Measurements from ENCODE around the gene KCNQ1. TPM values are rescaled to one million over a fixed set of nuclear protein-coding genes. Genes with fewer than 3 reads are reported as not detected.
A peak's percentile ranks its signal among the peaks of the same experiment; 100 is the strongest.

Gene KCNQ1
- total and polyA plus RNA-seq, 2 of the 13 experiments (the other 11 are each of a cell fraction or from before 2014, with no cell fraction given): 0.02 to 0.08 TPM

DNA sequence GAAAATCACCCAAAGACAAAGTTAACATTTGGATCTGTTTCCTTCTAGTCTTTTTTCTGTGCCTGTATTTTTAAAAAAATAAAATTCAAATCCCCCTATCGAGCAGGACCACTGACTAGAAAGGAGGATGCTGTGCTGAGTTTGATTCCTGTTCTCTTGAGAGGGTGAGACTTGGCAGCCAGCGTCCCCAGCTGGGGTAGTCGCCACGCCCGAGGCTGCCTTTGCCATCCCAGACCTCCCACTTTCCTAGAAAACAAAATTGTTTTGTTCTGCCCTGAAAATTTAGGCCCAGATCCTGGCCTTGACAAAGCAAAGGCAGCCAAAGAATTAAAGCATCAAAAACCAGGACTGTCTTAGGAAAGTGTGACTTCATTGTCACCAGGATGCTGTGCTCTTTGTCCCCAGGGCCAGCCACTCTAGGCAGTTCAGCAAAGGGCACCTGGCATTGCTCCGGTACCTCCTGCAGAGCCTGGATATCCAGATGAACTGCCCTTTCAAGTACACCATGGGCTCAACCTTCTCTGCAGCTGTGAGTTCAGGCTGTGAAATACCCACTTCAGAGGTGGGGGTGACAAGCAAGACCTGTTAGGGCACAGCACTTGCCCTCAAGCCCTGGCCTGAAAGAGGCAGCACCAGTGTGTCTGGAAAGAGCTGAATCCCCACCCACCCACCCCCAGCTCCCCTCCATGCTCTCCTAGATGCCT, 210.4 kb downstream of the KCNQ1 start:
- DNase-seq (ENCODE audit: low spot score) (no peak), ATAC-seq (peak; percentile 5; the same call in 2 of the 3 replicates), FAIRE-seq (no peak)
- Histone ChIP-seq H2AFZ (ENCODE audit: low read length) (no peak overlapping the region), H3K27ac (ENCODE audit: extremely low read length, insufficient read depth, low read length) (no peak overlapping the region), H4K20me1 (ENCODE audit: insufficient read depth, low read length) (peaks cover 37% of the 10 kb centered on the region), H3K27me3 (ENCODE audit: control insufficient read depth in 1 of 2, insufficient read depth in 2 of 2, low read length in 2 of 2) (no peaks in the 10 kb centered on the region), H3K79me2 (ENCODE audit: insufficient read depth, low read length) (no peaks in the 10 kb centered on the region), H3K9ac (ENCODE audit: insufficient read depth, low read depth, low read length) (no peak overlapping the region), H3K4me2 (ENCODE audit: low read depth, low read length) (no peak overlapping the region), H3K4me3 (replicated peaks in 1 of 3; ENCODE audit: insufficient read depth in 1 of 3, low read depth in 2 of 3, low read length in 3 of 3) (no peak overlapping the region), H3K4me1 (ENCODE audit: insufficient read depth, low read length) (0 out of 2 replicates have a peak, but pooled peaks cover 8% of the 10 kb centered on the region), H3K9me3 (ENCODE audit: low read length) (peaks cover 51% of the 10 kb centered on the region), H3K36me3 (replicated peaks in 1 of 2; ENCODE audit: control insufficient read depth in 1 of 2, insufficient read depth in 2 of 2, low read length in 2 of 2) (peaks cover 1 to 4% of the 10 kb centered on the region in 2 experiments; a peak in 1 of 5 replicates)
- in situ Hi-C loops (cut with HindIII; ENCODE audit: extremely low pct_ligation_motif_present, low pct_unique_long_range_greater_than_20kb) (no loop called here), intact Hi-C loops (cut with micrococcal nuclease; ENCODE audit: unreplicated experiment) (no loop called here)
- ChIA-PET POLR2A (no interaction called here), CTCF (ENCODE audit: low intra/inter-chr PET ratio, low total read pairs) (no interaction called here)
- no TSS peak for BruUV-seq (replicated peaks)
- 98% methylated on average over 5 of the region's 6 CpGs for WGBS (ENCODE audit: low lambda C conversion rate)
- no peak for TF ChIP-seq MAZ (IDR thresholded peaks at IDR 0.05; ENCODE audit: borderline replicate concordance, low read depth, low read length)
- TF ChIP-seq MAZ (CRISPR knock-in tag; IDR thresholded peaks at IDR 0.05; ENCODE audit: low read depth): no peak
- TF ChIP-seq, protein P1, sequence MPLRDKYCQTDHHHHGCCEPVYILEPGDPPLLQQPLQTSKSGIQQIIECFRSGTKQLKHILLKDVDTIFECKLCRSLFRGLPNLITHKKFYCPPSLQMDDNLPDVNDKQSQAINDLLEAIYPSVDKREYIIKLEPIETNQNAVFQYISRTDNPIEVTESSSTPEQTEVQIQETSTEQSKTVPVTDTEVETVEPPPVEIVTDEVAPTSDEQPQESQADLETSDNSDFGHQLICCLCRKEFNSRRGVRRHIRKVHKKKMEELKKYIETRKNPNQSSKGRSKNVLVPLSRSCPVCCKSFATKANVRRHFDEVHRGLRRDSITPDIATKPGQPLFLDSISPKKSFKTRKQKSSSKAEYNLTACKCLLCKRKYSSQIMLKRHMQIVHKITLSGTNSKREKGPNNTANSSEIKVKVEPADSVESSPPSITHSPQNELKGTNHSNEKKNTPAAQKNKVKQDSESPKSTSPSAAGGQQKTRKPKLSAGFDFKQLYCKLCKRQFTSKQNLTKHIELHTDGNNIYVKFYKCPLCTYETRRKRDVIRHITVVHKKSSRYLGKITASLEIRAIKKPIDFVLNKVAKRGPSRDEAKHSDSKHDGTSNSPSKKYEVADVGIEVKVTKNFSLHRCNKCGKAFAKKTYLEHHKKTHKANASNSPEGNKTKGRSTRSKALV (CRISPR knock-in tag; IDR thresholded peaks at IDR 0.05): no peak
- peak; percentile 26 for TF ChIP-seq HNRNPH1 (optimal IDR thresholded peaks at IDR 0.05; ENCODE audit: low read depth, low read length)
- no peak for TF ChIP-seq CHCHD3 (CRISPR knock-in tag; IDR thresholded peaks at IDR 0.05)
- TF ChIP-seq ZNF674 (CRISPR knock-in tag; IDR thresholded peaks at IDR 0.05; ENCODE audit: low read depth): no peak
- TF ChIP-seq, protein P2, sequence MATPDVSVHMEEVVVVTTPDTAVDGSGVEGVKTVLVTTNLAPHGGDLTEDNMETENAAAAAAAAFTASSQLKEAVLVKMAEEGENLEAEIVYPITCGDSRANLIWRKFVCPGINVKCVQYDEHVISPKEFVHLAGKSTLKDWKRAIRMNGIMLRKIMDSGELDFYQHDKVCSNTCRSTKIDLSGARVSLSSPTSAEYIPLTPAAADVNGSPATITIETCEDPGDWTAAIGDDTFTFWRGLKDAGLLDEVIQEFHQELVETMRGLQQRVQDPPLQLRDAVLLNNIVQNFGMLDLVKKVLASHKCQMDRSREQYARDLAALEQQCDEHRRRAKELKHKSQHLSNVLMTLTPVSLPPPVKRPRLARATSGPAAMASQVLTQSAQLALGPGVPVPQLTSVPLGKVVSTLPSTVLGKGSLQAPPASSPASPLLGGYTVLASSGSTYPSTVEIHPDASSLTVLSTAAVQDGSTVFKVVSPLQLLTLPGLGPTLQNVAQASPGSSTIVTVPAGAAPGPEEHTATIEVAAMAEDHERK (CRISPR knock-in tag; IDR thresholded peaks at IDR 0.05; ENCODE audit: low read depth): no peak
- no peak for TF ChIP-seq HMG20A (CRISPR knock-in tag; IDR thresholded peaks at IDR 0.05; ENCODE audit: borderline replicate concordance)
- no peak for TF ChIP-seq NBN (conservative IDR thresholded peaks at IDR 0.05)
- TF ChIP-seq MED13 (CRISPR knock-in tag; IDR thresholded peaks at IDR 0.05): no peak
- TF ChIP-seq SOX6 (IDR thresholded peaks at IDR 0.05): no peak
- TF ChIP-seq SOX6 (CRISPR knock-in tag; IDR thresholded peaks at IDR 0.05): no peak
- TF ChIP-seq, protein P3, sequence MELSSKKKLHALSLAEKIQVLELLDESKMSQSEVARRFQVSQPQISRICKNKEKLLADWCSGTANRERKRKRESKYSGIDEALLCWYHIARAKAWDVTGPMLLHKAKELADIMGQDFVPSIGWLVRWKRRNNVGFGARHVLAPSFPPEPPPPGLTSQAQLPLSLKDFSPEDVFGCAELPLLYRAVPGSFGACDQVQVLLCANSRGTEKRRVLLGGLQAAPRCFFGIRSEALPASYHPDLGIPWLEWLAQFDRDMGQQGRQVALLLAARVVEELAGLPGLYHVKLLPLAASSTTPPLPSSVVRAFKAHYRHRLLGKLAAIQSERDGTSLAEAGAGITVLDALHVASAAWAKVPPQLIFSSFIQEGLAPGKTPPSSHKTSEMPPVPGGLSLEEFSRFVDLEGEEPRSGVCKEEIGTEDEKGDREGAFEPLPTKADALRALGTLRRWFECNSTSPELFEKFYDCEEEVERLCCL (CRISPR knock-in tag; IDR thresholded peaks at IDR 0.05; ENCODE audit: borderline replicate concordance): no peak
- TF ChIP-seq, protein P4, sequence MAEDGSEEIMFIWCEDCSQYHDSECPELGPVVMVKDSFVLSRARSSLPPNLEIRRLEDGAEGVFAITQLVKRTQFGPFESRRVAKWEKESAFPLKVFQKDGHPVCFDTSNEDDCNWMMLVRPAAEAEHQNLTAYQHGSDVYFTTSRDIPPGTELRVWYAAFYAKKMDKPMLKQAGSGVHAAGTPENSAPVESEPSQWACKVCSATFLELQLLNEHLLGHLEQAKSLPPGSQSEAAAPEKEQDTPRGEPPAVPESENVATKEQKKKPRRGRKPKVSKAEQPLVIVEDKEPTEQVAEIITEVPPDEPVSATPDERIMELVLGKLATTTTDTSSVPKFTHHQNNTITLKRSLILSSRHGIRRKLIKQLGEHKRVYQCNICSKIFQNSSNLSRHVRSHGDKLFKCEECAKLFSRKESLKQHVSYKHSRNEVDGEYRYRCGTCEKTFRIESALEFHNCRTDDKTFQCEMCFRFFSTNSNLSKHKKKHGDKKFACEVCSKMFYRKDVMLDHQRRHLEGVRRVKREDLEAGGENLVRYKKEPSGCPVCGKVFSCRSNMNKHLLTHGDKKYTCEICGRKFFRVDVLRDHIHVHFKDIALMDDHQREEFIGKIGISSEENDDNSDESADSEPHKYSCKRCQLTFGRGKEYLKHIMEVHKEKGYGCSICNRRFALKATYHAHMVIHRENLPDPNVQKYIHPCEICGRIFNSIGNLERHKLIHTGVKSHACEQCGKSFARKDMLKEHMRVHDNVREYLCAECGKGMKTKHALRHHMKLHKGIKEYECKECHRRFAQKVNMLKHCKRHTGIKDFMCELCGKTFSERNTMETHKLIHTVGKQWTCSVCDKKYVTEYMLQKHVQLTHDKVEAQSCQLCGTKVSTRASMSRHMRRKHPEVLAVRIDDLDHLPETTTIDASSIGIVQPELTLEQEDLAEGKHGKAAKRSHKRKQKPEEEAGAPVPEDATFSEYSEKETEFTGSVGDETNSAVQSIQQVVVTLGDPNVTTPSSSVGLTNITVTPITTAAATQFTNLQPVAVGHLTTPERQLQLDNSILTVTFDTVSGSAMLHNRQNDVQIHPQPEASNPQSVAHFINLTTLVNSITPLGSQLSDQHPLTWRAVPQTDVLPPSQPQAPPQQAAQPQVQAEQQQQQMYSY (CRISPR knock-in tag; IDR thresholded peaks at IDR 0.05): no peak
- peak; percentile 29 for TF ChIP-seq U2AF1 (optimal IDR thresholded peaks at IDR 0.05; ENCODE audit: low read depth, low read length)
- TF ChIP-seq SNAI1 (CRISPR knock-in tag; IDR thresholded peaks at IDR 0.05; ENCODE audit: borderline replicate concordance): no peak
- TF ChIP-seq ZNF660 (CRISPR knock-in tag; IDR thresholded peaks at IDR 0.05; ENCODE audit: borderline replicate concordance, low read depth): no peak

Measured in HepG2 (cell line).